Measurements from ENCODE around the gene PHACTR2.

PHACTR2 gene

DNA sequence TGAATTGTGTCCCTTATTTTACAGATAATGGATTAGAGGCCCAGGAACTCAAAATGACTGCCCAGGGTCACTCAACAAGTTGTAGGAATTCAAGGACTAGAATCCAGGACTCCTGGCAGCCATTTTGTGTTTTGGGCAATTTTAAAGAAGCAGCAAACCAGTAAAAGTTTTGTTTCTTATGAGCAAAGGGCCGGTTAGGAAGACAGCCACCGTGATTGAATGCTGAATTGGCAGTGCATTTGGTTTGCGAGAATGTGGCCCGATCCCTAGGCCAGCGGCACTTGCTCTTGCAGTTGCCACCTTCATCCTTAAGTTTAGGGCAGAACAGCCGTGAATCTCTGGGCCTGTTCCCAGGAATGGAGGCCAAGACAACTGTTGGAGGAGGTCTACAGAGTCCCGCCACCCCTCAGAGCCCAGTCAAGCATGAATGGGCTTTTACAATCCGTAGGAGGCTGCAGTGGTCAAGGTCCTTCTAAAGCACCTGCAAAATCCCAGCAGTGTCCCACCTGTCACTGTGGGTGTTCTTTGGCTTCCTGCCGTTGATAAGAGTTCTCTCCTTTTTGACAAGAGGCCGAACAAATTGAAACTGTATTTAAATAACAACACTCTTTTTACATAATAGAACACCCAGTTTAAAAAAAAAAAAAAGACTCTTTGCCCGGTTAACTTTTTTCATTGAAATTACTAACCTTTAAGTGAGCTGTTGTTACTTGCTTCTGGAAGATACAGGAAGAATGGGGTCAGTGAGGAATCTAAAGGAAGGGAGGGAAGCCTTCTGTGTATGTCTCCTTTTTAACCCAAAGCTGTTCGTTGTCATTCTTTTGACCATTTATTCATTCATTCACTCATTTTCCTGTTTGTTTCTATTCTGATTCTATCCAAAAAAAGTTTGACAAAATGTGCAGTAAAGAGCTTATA, 68.7 kb downstream of the PHACTR2 start:
- TF ChIP-seq, protein P1, sequence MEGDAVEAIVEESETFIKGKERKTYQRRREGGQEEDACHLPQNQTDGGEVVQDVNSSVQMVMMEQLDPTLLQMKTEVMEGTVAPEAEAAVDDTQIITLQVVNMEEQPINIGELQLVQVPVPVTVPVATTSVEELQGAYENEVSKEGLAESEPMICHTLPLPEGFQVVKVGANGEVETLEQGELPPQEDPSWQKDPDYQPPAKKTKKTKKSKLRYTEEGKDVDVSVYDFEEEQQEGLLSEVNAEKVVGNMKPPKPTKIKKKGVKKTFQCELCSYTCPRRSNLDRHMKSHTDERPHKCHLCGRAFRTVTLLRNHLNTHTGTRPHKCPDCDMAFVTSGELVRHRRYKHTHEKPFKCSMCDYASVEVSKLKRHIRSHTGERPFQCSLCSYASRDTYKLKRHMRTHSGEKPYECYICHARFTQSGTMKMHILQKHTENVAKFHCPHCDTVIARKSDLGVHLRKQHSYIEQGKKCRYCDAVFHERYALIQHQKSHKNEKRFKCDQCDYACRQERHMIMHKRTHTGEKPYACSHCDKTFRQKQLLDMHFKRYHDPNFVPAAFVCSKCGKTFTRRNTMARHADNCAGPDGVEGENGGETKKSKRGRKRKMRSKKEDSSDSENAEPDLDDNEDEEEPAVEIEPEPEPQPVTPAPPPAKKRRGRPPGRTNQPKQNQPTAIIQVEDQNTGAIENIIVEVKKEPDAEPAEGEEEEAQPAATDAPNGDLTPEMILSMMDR (IDR thresholded peaks at IDR 0.05; ENCODE audit: insufficient read depth, low read depth, low read length, missing control alignments): no peak
- DNase-seq (ENCODE audit: low read depth): no peak
- no peak overlapping the region for H3K4me3 ChIP-seq (ENCODE audit: low read depth, low read length)

DNA sequence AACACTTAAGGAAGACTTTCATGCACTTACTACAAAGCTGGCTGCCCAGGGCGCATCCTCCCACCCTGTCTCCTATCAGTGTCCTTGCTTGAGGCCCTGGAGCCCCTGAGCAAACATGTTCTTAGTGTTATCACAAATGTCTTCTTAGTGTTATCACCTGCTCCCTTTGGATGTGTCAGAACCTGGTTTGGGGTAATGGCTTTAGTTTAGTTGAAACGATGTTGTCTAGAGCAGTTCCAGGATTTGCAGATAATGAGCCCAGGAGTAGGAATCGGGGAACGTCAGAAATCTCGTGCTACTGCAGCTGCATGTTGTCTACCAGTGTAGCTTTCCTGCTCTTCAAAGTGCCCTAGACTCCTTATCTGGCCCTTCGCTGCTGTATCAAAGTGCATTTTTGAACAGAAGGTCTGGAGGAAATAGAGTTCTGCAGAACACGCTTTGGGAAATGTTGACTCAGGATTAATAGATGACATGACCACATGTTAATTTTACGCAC, 69.6 kb downstream of the PHACTR2 start:
- TF ChIP-seq, protein P1 (IDR thresholded peaks at IDR 0.05; ENCODE audit: insufficient read depth, low read depth, low read length, missing control alignments): no peak
- DNase-seq (ENCODE audit: low read depth): no peak
- no peak overlapping the region for H3K4me3 ChIP-seq (ENCODE audit: low read depth, low read length)

DNA sequence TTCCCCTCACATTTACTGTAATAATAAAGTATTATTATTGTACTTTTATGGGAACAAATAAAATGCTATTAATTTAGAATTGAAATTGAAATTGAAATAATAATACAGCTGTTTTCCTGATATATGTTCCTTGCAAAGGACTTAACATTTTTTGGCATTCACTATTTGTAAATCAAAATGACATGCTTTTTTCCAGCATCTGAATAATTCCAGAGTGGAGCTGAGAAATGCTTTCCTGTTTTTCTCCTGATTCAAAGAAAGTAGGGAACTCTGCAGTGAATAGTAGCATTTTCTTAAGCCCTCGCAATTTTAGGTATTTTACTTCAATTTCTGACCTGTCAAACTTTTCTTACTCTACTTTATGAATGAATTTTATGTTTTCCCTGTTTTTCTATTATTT, 72.1 kb downstream of the PHACTR2 start:
- no peak overlapping the region for H3K4me3 ChIP-seq (ENCODE audit: low read depth, low read length)
- TF ChIP-seq, protein P1 (IDR thresholded peaks at IDR 0.05; ENCODE audit: insufficient read depth, low read depth, low read length, missing control alignments): no peak
- DNase-seq (ENCODE audit: low read depth): no peak

DNA sequence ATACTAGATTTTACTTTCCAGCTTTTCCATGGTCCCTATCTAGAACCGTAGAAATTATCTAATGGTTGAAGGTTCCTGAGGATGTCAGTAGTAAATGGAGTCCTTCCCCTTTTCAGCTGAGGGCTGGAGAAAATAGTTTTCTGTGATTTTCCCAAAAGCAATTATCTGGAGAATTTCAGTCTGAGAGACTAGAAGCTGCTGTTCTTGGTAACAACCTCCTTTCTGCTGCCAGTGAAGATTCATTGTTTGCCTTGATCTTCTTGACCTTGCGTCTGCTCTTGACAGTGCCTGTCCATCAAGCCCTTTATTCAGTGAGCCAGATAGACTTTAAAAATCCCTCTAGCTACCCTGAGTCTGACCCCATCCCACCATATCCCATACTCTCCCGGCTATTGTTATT, 73.1 kb downstream of the PHACTR2 start:
- no peak overlapping the region for H3K4me3 ChIP-seq (ENCODE audit: low read depth, low read length)
- DNase-seq (ENCODE audit: low read depth): no peak
- TF ChIP-seq, protein P1 (IDR thresholded peaks at IDR 0.05; ENCODE audit: insufficient read depth, low read depth, low read length, missing control alignments): no peak

DNA sequence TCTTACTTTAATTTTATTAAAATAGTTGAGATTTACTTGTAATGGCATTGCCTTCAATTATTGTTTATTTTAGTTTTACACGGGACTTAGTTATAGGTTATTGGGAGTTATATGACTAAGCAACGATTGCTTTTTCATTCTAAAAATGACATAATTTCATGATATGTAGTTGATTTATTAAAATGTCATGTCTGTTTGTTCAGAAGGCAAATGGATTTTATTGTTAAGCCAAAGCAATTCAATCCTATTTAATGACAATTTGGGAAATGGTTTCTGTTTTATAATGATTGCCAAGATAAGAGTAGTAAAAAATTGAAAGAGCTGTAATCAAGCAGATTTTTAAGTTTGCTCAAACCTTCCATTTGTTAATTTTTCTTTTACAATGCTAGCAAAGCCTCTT, 74.7 kb downstream of the PHACTR2 start:
- H3K4me3 ChIP-seq (ENCODE audit: low read depth, low read length): no peak overlapping the region
- TF ChIP-seq, protein P1 (IDR thresholded peaks at IDR 0.05; ENCODE audit: insufficient read depth, low read depth, low read length, missing control alignments): no peak
- DNase-seq (ENCODE audit: low read depth): no peak

- TF ChIP-seq, protein P1 (IDR thresholded peaks at IDR 0.05; ENCODE audit: insufficient read depth, low read depth, low read length, missing control alignments): no peak
- H3K4me3 ChIP-seq (ENCODE audit: low read depth, low read length): no peak overlapping the region
- no peak for DNase-seq (ENCODE audit: low read depth)
These were observed 75.9 kb downstream of the PHACTR2 start for GRCh38 chr6:143753678-143754077.
